ENCODE measurements around the gene MPP2. TPM values are rescaled to one million over a fixed set of nuclear protein-coding genes. Genes with fewer than 3 reads are reported as not detected.
A peak's percentile ranks its signal among the peaks of the same experiment; 100 is the strongest.

MPP2 gene
- total and polyA plus RNA-seq, 4 donors: 12.1 to 43.4 (median 31.2) TPM

GRCh38 chr17:43880420-43880991 is 26.8 kb downstream of the MPP2 start:
- H3K4me3 ChIP-seq (ENCODE audit: low read depth, low read length): no peak overlapping the region
- 76% methylated on average over 20 of the region's 20 CpGs for WGBS (ENCODE audit: insufficient coverage)
- peak in 1 of 6 donors; percentile 27 for DNase-seq (ENCODE audit: low read depth in 4 of 6, low spot score in 6 of 6)
- no peaks in the 10 kb centered on the region for H3K27me3 ChIP-seq (ENCODE audit: control insufficient read depth, insufficient read depth, low read length)
- H3K36me3 ChIP-seq (ENCODE audit: control insufficient read depth, insufficient read depth, low read length): peaks cover 75% of the 10 kb centered on the region
- peaks cover 9% of the 10 kb centered on the region for H3K4me1 ChIP-seq (ENCODE audit: control insufficient read depth, insufficient read depth, low read length)
- H3K27ac ChIP-seq (ENCODE audit: low read depth, low read length): no peak overlapping the region
- H3K9me3 ChIP-seq (ENCODE audit: control insufficient read depth, insufficient read depth, low read length): no peaks in the 10 kb centered on the region

- no peak overlapping the region for H3K27ac ChIP-seq (ENCODE audit: low read depth, low read length)
- H3K36me3 ChIP-seq (ENCODE audit: control insufficient read depth, insufficient read depth, low read length): peaks cover 76% of the 10 kb centered on the region
- no peaks in the 10 kb centered on the region for H3K27me3 ChIP-seq (ENCODE audit: control insufficient read depth, insufficient read depth, low read length)
- H3K9me3 ChIP-seq (ENCODE audit: control insufficient read depth, insufficient read depth, low read length): no peaks in the 10 kb centered on the region
- H3K4me3 ChIP-seq (ENCODE audit: low read depth, low read length): no peak overlapping the region
- 89% methylated on average over 12 of the region's 20 CpGs for WGBS (ENCODE audit: insufficient coverage)
- no peak for DNase-seq (ENCODE audit: low read depth in 4 of 6, low spot score in 6 of 6)
- H3K4me1 ChIP-seq (ENCODE audit: control insufficient read depth, insufficient read depth, low read length): peaks cover 9% of the 10 kb centered on the region
Measured at GRCh38 chr17:43879723-43880419, 27.5 kb downstream of the MPP2 start.

GRCh38 chr17:43878260-43879175 is 28.8 kb downstream of the MPP2 start:
- no peak overlapping the region for H3K4me3 ChIP-seq (ENCODE audit: low read depth, low read length)
- H3K27ac ChIP-seq (ENCODE audit: low read depth, low read length): no peak overlapping the region
- no peaks in the 10 kb centered on the region for H3K27me3 ChIP-seq (ENCODE audit: control insufficient read depth, insufficient read depth, low read length)
- DNase-seq (ENCODE audit: low read depth in 4 of 6, low spot score in 6 of 6): peak in 5 of 6 donors; percentile 29 to 83 (median 36)
- WGBS (ENCODE audit: insufficient coverage): 21% methylated on average over 11 of the region's 13 CpGs
- peaks cover 9% of the 10 kb centered on the region for H3K4me1 ChIP-seq (ENCODE audit: control insufficient read depth, insufficient read depth, low read length)
- H3K9me3 ChIP-seq (ENCODE audit: control insufficient read depth, insufficient read depth, low read length): no peaks in the 10 kb centered on the region
- H3K36me3 ChIP-seq (ENCODE audit: control insufficient read depth, insufficient read depth, low read length): peaks cover 76% of the 10 kb centered on the region

- Histone ChIP-seq H3K4me1 (ENCODE audit: control insufficient read depth, insufficient read depth, low read length) (peaks cover 9% of the 10 kb centered on the region), H3K4me3 (ENCODE audit: low read depth, low read length) (no peak overlapping the region), H3K36me3 (ENCODE audit: control insufficient read depth, insufficient read depth, low read length) (peaks cover 69% of the 10 kb centered on the region), H3K9me3 (ENCODE audit: control insufficient read depth, insufficient read depth, low read length) (no peaks in the 10 kb centered on the region), H3K27me3 (ENCODE audit: control insufficient read depth, insufficient read depth, low read length) (no peaks in the 10 kb centered on the region), H3K27ac (ENCODE audit: low read depth, low read length) (no peak overlapping the region)
- WGBS (ENCODE audit: insufficient coverage): 96% methylated on average over 9 of the region's 10 CpGs
- no peak for DNase-seq (ENCODE audit: low read depth in 4 of 6, low spot score in 6 of 6)
Measured at GRCh38 chr17:43877451-43878155, 29.7 kb downstream of the MPP2 start.

DNA sequence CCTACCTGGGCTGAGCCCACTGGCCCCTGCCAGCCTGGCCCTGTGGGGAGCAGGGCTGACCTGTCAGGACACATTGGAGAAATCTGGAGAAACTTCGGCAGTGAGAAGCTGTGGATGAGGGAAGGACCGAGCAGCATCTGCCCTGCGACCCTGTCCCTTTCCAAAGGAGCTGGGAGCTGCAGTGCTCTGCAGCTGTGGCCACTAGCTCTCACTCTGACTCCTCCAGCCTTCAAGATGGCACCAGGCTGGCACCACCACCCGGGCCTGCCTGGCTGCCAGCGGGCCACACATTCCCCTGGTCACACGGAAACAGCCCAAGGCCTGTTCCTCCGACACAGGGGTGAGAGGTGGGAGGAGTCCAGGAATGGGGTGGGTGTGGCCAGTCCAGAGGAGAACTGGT is 30.3 kb downstream of the MPP2 start:
- 84% methylated on average over 7 of the region's 7 CpGs for WGBS (ENCODE audit: insufficient coverage)

GRCh38 chr17:43875476-43876147 is 31.7 kb downstream of the MPP2 start:
- 80% methylated on average over 1 of the region's 3 CpGs for WGBS (ENCODE audit: insufficient coverage)
- Histone ChIP-seq H3K36me3 (ENCODE audit: control insufficient read depth, insufficient read depth, low read length) (peaks cover 50% of the 10 kb centered on the region), H3K4me3 (ENCODE audit: low read depth, low read length) (no peak overlapping the region), H3K4me1 (ENCODE audit: control insufficient read depth, insufficient read depth, low read length) (peaks cover 9% of the 10 kb centered on the region), H3K27me3 (ENCODE audit: control insufficient read depth, insufficient read depth, low read length) (no peaks in the 10 kb centered on the region), H3K9me3 (ENCODE audit: control insufficient read depth, insufficient read depth, low read length) (no peaks in the 10 kb centered on the region), H3K27ac (ENCODE audit: low read depth, low read length) (no peak overlapping the region)
- DNase-seq (ENCODE audit: low read depth in 4 of 6, low spot score in 6 of 6): no peak

More for the DNA sequence above, 30.3 kb downstream of the MPP2 start:
- Histone ChIP-seq H3K4me1 (ENCODE audit: control insufficient read depth, insufficient read depth, low read length) (peaks cover 9% of the 10 kb centered on the region), H3K4me3 (ENCODE audit: low read depth, low read length) (no peak overlapping the region), H3K27me3 (ENCODE audit: control insufficient read depth, insufficient read depth, low read length) (no peaks in the 10 kb centered on the region), H3K36me3 (ENCODE audit: control insufficient read depth, insufficient read depth, low read length) (peaks cover 64% of the 10 kb centered on the region), H3K27ac (ENCODE audit: low read depth, low read length) (no peak overlapping the region), H3K9me3 (ENCODE audit: control insufficient read depth, insufficient read depth, low read length) (no peaks in the 10 kb centered on the region)
- DNase-seq (ENCODE audit: low read depth in 4 of 6, low spot score in 6 of 6): no peak

- peaks cover 37% of the 10 kb centered on the region for H3K36me3 ChIP-seq (ENCODE audit: control insufficient read depth, insufficient read depth, low read length)
- WGBS (ENCODE audit: insufficient coverage): 91% methylated on average over 3 of the region's 3 CpGs
- peaks cover 9% of the 10 kb centered on the region for H3K4me1 ChIP-seq (ENCODE audit: control insufficient read depth, insufficient read depth, low read length)
- DNase-seq (ENCODE audit: low read depth in 4 of 6, low spot score in 6 of 6): no peak
- H3K4me3 ChIP-seq (ENCODE audit: low read depth, low read length): no peak overlapping the region
- H3K27ac ChIP-seq (ENCODE audit: low read depth, low read length): no peak overlapping the region
- H3K9me3 ChIP-seq (ENCODE audit: control insufficient read depth, insufficient read depth, low read length): no peaks in the 10 kb centered on the region
- no peaks in the 10 kb centered on the region for H3K27me3 ChIP-seq (ENCODE audit: control insufficient read depth, insufficient read depth, low read length)
Measured at GRCh38 chr17:43874293-43874692, 33.0 kb downstream of the MPP2 start.

DNA sequence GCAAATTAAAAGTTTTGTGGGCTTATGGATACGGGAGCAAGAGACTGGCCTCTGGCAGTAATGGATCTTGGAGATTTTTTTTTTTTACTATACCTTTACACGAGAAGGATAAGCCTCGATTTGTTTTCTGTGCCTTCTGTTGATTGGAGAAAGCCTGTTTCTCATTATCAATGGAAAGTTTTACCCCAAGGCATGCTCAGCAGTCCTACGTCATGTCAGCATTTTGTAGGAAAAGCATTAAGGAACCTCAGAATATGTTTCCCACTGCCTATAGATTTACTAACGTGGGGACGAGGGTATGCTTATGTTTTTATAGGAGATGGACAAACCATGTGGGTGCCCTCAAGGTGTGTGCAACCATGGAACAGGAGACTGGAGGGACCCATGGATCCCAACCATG is 33.5 kb downstream of the MPP2 start:
- Histone ChIP-seq H3K36me3 (ENCODE audit: control insufficient read depth, insufficient read depth, low read length) (peaks cover 32% of the 10 kb centered on the region), H3K27me3 (ENCODE audit: control insufficient read depth, insufficient read depth, low read length) (no peaks in the 10 kb centered on the region), H3K4me3 (ENCODE audit: low read depth, low read length) (no peak overlapping the region), H3K4me1 (ENCODE audit: control insufficient read depth, insufficient read depth, low read length) (peaks cover 6% of the 10 kb centered on the region), H3K9me3 (ENCODE audit: control insufficient read depth, insufficient read depth, low read length) (no peaks in the 10 kb centered on the region), H3K27ac (ENCODE audit: low read depth, low read length) (no peak overlapping the region)
- 100% methylated on average over 1 of the region's 6 CpGs for WGBS (ENCODE audit: insufficient coverage)
- DNase-seq (ENCODE audit: low read depth in 4 of 6, low spot score in 6 of 6): no peak

- no peaks in the 10 kb centered on the region for H3K27me3 ChIP-seq (ENCODE audit: control insufficient read depth, insufficient read depth, low read length)
- 50% methylated on average over 1 of the region's 5 CpGs for WGBS (ENCODE audit: insufficient coverage)
- no peak overlapping the region for H3K4me3 ChIP-seq (ENCODE audit: low read depth, low read length)
- H3K4me1 ChIP-seq (ENCODE audit: control insufficient read depth, insufficient read depth, low read length): no peaks in the 10 kb centered on the region
- peaks cover 25% of the 10 kb centered on the region for H3K36me3 ChIP-seq (ENCODE audit: control insufficient read depth, insufficient read depth, low read length)
- DNase-seq (ENCODE audit: low read depth in 4 of 6, low spot score in 6 of 6): no peak
- no peaks in the 10 kb centered on the region for H3K9me3 ChIP-seq (ENCODE audit: control insufficient read depth, insufficient read depth, low read length)
- no peak overlapping the region for H3K27ac ChIP-seq (ENCODE audit: low read depth, low read length)
Measured at GRCh38 chr17:43873091-43873490, 34.2 kb downstream of the MPP2 start.
